ENCODE data around the gene DACT3.
"Not testable (repeated sequence)": the region's sequence is repeated elsewhere in the genome, so short reads cannot be mapped to it uniquely, and the experiment has no call there.

The DACT3 gene

GRCh38 chr19:46633130-46633529, 27.9 kb downstream of the DACT3 start:
- DNase-seq (ENCODE audit: low spot score), result no peak

- peak; percentile 80 for DNase-seq (ENCODE audit: low spot score)
These were observed 29.5 kb downstream of the DACT3 start for GRCh38 chr19:46631481-46631880.

- DNase-seq (ENCODE audit: low spot score), result no peak
These were observed 30.3 kb downstream of the DACT3 start for GRCh38 chr19:46630586-46631205.

GRCh38 chr19:46629546-46630025, 31.4 kb downstream of the DACT3 start:
- no peak for DNase-seq (ENCODE audit: low spot score)

GRCh38 chr19:46628970-46629369, 32.0 kb downstream of the DACT3 start:
- not testable (repeated sequence) for DNase-seq (ENCODE audit: low spot score)

GRCh38 chr19:46626446-46626845, 34.5 kb downstream of the DACT3 start:
- DNase-seq (ENCODE audit: low spot score), result no peak

GRCh38 chr19:46625731-46626130, 35.3 kb downstream of the DACT3 start:
- DNase-seq (ENCODE audit: low spot score), result no peak

GRCh38 chr19:46624958-46625661, 35.9 kb downstream of the DACT3 start, which contains the start of gene PTGIR:
Gene PTGIR (minus strand): TSS chr19:46625089. CDS start chr19:46624225, 864 bp downstream.
- peak; percentile 85 for DNase-seq (ENCODE audit: low spot score)

GRCh38 chr19:46623915-46624502, 37.0 kb downstream of the DACT3 start:
- DNase-seq (ENCODE audit: low spot score), result no peak

GRCh38 chr19:46622118-46622446, 38.9 kb downstream of the DACT3 start:
- DNase-seq (ENCODE audit: low spot score), result no peak

- DNase-seq (ENCODE audit: low spot score), result no peak
These were observed 39.5 kb downstream of the DACT3 start for GRCh38 chr19:46621191-46622117.

GRCh38 chr19:46620716-46621115, 40.3 kb downstream of the DACT3 start:
- DNase-seq (ENCODE audit: low spot score), result peak; percentile 41

GRCh38 chr19:46620267-46620666, 40.7 kb downstream of the DACT3 start:
- no peak for DNase-seq (ENCODE audit: low spot score)

GRCh38 chr19:46618670-46619231, 42.2 kb downstream of the DACT3 start:
- DNase-seq (ENCODE audit: low spot score), result no peak

GRCh38 chr19:46617601-46618000, 43.4 kb downstream of the DACT3 start:
- DNase-seq (ENCODE audit: low spot score), result no peak

GRCh38 chr19:46616631-46617322, 44.2 kb downstream of the DACT3 start:
- DNase-seq (ENCODE audit: low spot score), result peak; percentile 67

GRCh38 chr19:46615966-46616365, 45.0 kb downstream of the DACT3 start:
- DNase-seq (ENCODE audit: low spot score), result no peak

- DNase-seq (ENCODE audit: low spot score), result peak; percentile 89
These were observed 46.8 kb downstream of the DACT3 start for GRCh38 chr19:46614114-46614722.

- DNase-seq (ENCODE audit: low spot score), result no peak
These were observed 47.5 kb downstream of the DACT3 start for GRCh38 chr19:46613525-46613924.

GRCh38 chr19:46611776-46612175, 49.2 kb downstream of the DACT3 start:
- DNase-seq (ENCODE audit: low spot score), result peak; percentile 3
